Ureter (tissue), 1 donor: ENCODE measurements around the gene MMP24OS. TPM values are rescaled to one million over a fixed set of nuclear protein-coding genes. Genes with fewer than 3 reads are reported as not detected.
A peak's percentile ranks its signal among the peaks of the same experiment; 100 is the strongest.
"Not testable (repeated sequence)": the region's sequence is repeated elsewhere in the genome, so short reads cannot be mapped to it uniquely, and the experiment has no call there.

Experiments used
- DNase-seq: peaks from one replicate; pipeline ENCODE4 v3.0.0-alpha.2; 2020; ENCODE audit warnings: low spot score
- total RNA-seq: library from RNA; stranded (reverse); gene quantifications from one replicate; pipeline ENCODE4 v1.2.4, GENCODE V29; 2023
- donor health status: DM: yes; HTN: yes; CAD: no.

Gene MMP24OS
- total RNA-seq, result 103 TPM

DNA sequence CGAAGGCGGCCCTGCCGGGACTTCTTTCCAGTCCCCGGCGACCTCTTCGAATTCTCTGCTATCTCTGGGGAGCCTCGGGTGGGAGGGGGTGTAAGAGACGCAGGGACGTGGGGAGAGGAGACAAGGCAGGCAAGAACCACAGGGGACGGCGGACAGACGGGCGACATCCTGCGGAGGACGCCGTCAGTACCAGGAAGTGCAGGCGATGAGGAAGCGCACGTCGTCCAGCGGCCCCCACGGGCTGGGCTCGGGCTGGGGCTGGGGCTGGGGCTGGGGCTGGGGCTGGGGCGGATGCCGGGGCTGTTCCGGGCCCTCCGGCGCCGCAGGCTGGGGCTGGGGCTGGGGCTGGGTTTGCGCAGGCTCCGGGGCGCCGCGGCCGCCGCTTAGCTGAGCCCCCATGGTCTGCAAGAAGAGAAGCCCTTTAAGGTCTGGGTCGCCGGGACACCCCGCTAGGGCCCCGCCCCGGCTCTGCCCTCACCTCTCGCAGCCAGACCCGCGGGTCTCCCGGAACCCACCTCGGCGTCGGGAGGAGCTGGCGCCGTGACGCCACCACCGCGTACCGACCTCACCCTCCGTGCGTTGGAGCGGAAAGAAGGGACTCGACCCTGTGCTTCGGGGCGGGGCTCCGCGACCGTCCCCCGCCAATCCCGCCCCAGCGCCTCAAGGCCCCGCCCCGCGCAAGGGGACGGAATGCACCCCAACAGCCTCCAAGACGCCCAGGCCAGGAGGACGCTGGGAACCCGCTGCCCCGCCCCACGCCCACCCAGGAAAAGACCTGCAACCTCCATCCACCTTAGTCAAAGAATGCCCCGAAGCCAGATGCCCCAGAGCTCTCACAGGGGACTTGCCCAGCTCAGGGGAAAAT is at the start of gene MMP24OS:
TSS of gene MMP24OS (minus strand) at position 592 of the 865 bp plus-strand sequence. CDS start at position 399, 193 bp downstream.
- DNase-seq, result peak; percentile 91

GRCh38 chr20:35327074-35327976 is 49.4 kb upstream of the MMP24OS start:
- no peak for DNase-seq

- no peak for DNase-seq
Observed at GRCh38 chr20:35326740-35327073, 48.8 kb upstream of the MMP24OS start.

DNA sequence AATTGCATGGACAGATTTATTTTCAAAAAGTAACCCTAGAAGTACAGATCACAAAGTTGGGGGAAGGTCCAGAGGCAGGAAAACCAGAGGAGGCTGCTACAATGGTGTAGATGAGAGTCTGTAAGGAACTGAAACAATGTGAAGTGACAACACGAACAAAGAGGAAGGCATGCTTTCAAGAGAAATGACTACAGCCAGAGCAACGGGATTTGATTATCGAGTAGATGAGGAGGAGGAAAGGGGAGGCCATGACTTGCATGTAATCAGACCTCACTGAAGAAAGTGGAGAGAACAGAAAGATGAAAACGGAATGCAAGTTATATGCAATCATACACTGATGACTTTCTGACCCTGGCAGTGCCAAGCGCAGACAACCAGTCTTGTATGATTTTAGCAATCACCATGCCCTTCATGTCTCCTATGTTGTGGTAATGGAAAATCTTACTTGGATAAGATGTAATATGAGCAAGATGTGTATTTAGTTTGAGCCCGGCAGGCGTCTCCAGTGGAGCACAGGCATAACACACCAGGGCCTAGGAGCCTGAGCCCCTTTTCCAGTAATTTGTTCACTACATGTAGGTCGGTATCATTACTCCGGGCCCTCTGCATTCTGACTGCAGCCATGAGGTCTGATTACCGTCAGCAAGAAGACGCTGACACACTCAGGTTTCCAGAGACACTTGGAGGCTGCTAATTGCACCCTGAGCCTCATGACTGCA is 48.3 kb upstream of the MMP24OS start:
- no peak for DNase-seq

DNA sequence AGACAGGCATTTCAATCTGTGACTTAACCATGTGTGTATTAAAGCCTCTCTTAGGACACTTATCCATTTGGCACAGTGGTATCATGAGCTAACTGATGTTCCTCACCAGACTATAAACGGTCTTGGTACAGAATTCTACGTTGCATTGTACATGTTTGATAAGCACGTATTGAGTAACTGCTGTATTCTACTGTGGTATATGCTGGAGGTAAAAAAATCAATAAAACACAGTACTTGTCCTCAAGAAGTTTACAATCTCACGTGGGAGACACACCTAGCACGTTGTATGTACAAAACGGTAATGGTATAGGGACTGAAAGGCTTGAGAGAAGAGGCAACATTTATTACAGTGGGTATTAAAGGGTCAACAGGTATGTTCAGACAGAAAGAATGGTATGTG is 47.5 kb upstream of the MMP24OS start:
- no peak for DNase-seq

GRCh38 chr20:35320396-35321126 is 42.6 kb upstream of the MMP24OS start:
- no peak for DNase-seq

DNA sequence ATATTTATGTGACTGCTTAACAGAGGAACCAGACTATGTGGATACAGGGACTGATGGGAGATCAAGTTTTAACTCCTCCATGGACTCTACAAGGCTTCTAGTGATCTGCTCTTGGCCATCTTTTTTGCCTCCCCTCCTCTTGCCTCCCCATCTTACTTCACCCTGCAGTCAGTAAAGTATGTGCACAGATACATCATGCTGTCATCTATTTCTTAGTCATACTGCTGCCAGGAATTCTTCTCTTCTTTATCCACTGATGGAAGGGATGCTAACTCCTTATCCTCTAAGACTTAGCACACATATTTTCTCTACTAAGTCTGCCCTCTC is 41.9 kb upstream of the MMP24OS start:
- DNase-seq, result no peak

DNA sequence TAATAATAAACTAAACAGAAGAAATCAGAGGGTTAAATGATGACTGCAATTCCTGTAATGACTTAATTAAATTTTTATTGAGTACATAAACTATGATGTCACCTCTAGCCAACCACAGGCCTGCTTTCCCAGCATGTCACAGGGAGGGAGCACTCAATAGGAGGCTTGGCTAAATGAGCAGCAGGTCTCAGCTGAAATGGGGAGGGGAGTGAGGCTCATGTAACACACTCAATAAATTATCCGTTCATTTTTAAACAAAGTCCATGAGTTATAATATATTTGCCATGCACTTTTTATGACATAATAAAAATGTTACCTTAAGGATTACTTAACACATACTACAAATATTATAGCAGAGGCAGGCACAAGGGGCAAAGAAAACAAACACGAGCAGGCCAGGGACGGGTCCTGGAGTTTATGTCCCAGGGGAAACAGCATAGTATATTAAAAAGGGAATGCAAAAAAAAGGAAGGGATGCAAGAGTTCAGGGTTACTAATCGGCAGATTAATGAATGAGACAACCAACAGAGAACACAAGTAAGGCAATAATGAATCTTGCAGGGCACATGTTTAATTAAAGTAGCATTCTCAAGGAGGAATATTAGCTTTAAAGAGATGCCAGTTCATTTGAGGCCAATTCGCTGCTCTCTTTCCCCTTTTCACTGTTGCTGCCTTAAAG is 41.4 kb upstream of the MMP24OS start:
- DNase-seq, result no peak

- DNase-seq, result peak; percentile 80
Observed at GRCh38 chr20:35318502-35319157, 40.7 kb upstream of the MMP24OS start.

DNA sequence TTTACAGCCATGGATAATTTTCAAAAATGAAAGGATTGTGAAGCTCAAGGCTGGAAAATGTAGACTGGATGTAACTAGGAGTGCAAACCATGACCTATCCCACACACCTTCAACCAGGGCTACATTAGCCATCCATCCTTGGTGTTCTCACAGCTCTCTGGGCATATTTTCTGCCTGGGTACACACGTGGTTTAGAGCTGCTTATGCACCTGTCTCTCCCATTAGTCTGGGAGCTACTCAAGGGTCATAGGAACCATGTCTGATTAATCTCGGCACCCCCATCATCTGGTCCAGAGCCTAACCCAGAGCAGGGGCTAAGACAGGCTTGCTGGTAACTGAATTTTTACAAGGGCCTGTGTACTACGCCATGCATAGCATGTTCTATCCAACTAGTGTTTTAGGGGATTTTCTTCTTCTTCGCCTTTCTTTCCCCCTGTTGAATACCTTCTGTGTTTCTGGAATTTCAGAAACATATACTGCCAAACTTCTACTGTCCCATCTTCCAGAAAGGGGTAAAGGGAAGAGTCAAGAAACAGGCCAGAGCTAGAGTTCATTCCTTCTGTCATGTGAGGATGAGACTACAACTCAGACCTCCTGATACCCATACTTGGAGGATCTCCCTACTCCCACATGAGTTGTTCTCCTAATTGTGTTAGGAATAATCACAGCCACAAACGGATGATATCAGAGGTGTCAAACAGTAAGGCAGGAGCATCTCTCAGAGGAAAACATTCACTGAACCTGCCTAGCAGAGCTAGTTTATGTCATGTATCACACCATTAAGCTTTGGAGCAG is 39.7 kb upstream of the MMP24OS start:
- no peak for DNase-seq

DNA sequence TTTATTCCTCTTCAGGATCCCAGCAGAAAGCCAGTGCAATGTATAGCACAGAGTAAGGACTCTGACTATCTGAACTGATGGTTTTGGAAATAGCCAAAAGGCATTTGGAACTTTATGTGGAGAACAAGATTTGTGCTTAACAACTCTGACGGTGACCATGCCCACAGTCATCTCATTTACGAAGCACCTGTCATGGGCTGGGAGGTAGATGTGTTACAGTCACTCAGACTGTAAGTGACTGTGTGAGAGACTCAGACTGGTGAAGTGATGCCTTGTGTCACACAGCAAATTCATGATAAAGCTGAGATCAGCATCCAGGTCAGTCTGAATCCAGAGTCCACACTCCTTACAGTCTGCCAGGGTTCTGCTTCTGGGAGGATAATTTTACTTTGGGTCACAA is 38.2 kb upstream of the MMP24OS start:
- DNase-seq, result no peak

- DNase-seq, result not testable (repeated sequence)
Observed at GRCh38 chr20:35315632-35316020, 37.7 kb upstream of the MMP24OS start.

DNA sequence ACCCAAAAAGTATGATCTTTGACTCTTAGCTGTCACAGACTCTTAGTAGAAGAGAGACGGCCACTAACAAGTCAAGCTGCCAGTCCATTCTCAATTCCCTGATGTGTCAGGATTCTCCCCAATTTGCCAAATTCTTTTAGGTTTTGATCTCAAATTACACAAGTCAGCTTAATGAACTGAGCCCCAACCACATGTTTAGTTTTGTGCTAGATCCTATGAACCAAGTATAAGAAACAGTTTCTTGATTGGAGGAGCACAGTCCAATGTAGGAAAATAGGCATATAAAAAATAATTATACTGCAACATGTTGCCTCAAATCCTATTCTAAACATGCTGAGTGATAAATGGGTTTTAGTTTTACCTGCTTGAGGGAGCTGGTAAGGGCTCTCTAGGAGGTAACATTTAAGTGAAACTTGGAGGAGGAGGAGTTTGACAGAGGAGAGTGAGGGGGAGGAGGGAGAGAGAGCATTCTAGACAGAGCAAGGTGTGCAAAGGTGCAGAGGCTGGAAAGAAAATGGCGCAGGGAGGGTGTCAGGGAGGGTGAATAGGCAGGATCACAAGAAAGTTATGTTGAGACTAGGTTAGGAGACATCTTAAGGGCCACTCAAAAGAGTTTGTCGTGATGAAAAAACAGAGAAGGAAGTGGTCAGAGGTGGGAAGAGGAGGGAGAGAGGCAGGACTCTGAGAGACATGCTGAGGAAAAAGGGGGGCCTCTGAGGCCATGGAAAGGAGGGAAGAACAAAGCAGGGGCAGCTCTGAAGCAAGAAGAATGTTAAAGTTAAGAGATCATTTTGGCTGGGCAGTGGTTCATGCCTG is 37.1 kb upstream of the MMP24OS start:
- DNase-seq, result no peak

DNA sequence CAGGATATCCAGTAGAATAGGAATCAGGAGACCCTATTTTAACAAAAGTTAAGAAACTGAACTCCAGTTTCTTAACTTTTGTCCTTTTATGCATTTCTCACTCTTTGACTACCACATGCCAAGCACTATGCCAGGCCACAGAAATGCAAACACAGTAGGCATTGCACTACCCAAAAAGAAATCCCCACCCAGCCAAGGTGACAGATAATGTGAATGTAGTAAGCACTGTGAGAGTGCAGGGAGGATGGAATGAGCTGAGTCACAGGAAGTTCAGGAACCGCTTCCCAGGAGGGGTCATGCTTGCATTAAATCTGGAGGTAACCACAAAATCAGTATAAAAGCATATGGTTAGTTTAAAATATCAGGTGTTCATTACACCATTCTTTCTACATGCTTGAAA is 34.4 kb upstream of the MMP24OS start:
- DNase-seq, result no peak

GRCh38 chr20:35311822-35312221 is 33.9 kb upstream of the MMP24OS start:
- DNase-seq, result no peak

- no peak for DNase-seq
Observed at GRCh38 chr20:35311409-35311808, 33.5 kb upstream of the MMP24OS start.

DNA sequence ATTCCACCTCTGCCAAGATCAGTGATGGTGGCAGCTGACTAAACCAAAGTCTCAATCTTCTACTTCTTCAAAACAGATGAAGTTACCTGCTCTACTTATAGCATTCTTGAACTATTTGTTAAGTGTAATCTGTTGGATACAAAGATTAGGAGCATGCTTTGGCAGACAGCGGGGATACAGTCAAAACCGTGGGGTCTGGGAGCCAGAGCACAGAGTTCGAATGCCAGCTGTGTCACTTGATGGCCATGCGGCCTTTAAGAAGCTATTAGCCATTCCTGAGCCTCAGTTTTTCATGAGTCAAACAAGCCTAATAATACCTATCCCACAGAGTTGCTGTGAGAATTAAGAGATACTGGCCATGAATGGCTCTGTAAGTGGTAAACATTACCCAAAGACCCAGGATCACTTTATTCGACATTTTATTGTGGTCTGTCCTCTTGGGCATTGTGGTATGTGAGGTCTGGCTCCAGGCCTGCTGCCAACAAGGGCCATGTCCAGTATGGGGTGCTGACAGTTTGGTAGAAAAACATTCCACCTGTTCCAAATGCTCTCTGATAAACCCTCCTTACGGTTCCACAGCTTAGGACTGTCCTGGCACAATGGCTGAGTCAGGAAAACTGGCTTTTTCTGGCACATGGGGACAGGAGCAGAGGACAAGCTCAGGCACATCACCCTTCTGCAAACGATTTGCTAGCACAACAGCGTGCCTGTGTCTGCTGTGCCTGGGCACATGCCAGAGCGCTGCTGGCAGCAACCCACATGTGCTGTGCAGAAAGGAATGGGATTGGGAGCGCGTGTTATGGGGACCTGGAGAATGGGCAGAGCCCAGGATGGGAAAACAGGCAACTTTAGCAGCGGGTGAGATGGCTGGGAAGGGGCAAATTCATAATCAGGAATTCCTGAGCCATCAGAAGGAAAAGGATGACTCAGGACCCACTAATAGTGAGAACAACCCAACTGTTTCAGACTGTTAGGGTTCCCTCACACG is 30.0 kb upstream of the MMP24OS start:
- peak; percentile 87 for DNase-seq
